CD4-positive, alpha-beta T cell treated with Interleukin-6 for 4 hours (primary cell): ENCODE data around the gene PI4K2B.
"Not testable (repeated sequence)": the region's sequence is repeated elsewhere in the genome, so short reads cannot be mapped to it uniquely, and the experiment has no call there.

Experiments
- DNase-seq: peaks from one replicate; pipeline ENCODE4 v3.0.0-alpha.2; 2020; ENCODE audit warnings: mixed read lengths

The PI4K2B gene

DNA sequence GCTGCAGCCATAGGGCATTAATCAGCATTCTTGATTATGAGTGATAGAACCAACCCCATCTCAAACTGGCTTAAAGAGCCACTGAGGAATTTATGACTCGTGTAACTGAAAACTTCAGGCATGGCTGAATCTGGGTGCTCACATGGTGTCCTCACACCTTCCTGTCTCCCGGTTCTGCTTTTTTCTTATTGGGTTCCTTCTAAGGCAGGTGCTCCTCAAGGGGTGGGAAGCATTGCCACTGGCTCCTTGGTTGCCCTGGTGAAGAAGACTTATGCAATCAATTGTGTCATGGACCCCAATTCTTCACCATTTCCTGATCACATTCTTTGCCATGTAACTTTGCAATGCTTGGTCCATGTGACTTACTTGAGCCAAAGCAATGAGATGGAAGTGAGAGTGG lies 74.5 kb downstream of the PI4K2B start:
- DNase-seq = no peak

DNA sequence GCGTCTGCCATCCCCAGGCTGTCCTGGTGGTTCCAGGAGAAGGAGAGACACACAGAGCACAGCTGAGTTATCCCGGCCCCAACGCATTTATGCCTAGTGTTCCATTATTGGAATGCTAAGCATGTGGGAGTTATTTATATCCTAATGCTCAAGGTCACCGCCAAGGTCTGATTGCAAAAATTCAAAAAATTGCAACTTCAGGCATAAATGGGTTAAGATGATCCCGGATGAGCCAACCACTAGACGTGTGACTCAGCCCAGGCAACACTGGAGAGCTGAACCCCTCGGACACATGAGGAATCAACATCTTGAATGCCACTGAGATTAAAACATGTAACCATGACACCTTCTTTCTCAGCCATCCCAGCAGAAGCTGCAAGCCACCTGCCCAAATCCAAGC lies 74.9 kb downstream of the PI4K2B start:
- no peak for DNase-seq

DNA sequence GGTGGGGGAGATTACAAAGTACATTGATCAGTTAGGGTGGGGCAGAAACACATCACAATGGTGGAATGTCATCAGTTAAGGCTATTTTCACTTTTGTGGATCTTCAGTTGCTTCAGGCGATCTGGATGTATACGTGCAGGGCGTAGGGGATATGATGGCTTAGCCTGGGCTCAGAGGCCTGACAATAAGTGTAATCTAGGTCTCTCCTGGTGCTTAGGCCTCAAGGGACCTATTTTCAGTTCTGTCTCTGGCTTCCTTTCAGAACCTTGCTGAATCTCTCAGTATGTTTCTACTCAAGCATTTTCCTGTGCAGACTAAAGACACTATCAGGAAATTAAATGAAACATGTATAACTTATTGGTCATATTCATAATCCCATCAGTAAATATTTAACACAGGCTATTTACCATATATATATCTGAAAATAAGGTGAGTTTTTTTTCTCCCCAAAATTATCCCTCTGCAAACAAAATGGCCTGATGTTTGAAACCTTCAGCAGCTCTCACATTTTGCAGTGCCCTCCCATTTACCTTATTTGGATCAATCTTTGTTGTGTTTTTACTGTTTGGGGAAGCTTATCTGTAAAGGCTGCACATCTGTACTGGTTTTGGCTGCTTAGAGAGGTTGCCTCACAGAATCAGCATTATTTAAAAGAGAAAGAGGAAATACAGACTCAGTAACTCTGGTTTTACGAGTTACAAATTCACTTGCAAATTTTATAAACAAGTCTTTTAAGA lies 76.4 kb downstream of the PI4K2B start:
- no peak for DNase-seq

DNA sequence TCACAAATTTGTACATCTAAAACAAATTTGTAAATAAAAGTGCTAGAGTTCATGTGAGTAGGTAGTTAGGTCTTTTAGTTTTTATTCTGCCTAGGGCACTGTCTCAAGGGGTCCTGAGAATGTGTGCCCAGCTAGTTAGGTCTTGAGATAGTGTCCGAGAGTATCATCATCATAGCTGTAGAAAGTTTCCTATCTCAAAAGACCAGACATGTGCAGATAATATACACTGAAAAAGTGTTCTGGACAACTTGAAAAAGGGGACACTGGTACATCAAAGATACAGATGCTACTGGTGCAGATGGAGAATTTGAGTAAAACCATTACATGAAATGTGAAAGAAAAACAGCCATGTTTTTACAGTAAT lies 77.0 kb downstream of the PI4K2B start:
- DNase-seq = no peak

DNA sequence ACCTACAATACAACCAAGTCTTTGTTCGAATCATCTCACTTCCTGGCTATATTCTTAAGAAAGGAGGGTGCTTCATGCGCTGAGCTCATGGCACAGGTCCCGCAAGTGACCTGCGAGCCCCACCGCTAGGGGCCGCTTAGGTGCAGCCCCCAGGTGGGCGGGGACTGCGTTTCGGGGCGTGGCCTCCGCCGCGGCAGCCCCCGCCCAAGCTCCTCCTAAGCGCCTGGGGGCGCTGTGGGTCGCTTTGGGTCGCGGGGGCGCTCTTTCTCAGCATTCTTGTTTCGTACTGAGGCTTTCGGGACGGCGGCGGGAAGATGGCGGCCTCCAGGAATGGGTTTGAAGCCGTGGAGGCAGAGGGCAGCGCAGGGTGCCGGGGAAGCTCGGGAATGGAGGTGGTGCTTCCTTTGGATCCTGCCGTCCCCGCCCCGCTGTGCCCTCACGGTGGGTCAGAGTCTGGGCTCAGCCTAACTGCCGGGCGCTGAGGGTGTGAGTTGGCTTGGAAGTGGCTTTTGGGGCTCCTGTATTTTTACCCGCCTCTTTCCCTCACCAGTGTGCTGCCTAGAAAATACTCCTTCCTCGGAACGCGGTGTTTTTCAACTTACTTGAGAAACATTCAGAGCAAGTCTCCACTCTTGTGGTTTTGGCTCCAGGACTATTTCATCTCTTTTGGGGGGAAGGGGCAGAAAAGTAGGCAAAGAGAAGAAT lies 78.8 kb downstream of the PI4K2B start, which contains the start of gene ZCCHC4:
Gene ZCCHC4, plus strand, starts transcription at position 279 of the 705 bp plus-strand sequence. Its CDS starts 36 bp downstream, at position 315.
- peak; percentile 87 for DNase-seq

DNA sequence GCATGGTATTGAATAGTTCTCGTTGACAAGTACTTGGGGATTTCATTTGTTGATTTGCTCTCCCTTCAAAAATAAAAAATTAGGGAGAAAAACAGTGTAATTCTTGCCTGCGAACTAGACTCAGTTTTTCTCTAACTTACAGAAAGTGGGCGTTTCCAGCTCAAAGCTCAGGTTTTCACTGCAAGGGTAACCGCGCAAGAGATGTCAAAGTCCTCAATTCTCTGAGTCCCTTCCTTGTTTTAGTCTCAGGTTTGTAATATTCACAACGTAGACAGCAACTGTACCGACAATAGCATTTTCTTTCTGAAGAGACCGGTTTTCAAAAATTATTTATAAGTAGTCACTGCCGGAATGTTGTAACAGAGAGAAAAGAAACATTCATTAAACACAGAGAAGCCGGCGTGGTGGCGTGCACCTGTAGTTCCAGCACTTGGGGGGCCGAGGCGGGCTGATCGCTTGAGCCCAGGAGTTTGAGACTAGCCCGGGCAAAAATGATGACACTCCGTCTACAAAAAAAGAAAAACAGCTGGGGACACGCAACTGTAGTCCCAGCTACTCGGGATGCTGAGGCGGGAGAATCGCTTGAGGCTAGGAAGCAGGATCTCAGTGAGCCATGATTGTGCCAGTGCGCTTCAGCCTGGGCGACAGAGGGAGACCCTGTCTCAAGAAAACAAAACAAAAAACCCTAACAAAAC lies 79.5 kb downstream of the PI4K2B start:
- DNase-seq = peak; percentile 4

DNA sequence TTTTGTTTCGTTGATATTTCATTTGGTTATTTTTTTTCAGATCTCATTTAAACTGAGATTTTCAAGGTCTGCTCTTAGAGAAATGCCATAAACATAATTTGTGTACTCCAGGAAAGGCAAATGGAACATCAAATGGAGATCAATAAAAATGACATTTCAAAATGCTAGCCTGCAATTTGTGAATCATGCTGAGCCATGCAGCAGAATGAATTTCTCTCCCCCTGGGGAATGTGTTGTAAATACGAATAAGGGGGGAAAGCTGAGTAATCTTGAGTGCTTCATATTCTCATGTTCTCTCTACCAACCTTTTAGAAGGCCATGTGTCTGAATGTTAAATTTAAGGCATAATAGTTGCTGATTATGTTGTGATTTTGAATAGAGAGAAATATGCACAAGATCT lies 86.5 kb downstream of the PI4K2B start:
- DNase-seq = no peak

DNA sequence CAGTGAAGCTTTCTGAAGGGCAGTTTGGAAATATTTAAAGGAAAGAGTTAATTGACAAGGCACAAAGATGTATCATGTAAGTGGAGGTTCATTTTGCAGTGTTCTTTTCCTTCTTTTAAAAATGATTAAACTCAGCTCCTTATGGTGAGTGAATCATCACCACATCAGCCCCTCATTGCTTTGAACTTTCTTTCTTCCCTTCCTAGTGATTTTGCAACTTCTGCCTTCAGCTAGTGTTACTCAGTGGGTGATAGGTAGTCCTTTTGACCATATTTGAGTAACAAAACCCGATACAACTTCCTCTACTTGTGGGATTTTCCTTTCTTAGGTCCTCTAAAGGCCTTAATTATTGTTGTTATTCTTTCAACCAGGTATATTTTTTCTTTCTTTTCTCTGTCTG lies 86.9 kb downstream of the PI4K2B start:
- no peak for DNase-seq

DNA sequence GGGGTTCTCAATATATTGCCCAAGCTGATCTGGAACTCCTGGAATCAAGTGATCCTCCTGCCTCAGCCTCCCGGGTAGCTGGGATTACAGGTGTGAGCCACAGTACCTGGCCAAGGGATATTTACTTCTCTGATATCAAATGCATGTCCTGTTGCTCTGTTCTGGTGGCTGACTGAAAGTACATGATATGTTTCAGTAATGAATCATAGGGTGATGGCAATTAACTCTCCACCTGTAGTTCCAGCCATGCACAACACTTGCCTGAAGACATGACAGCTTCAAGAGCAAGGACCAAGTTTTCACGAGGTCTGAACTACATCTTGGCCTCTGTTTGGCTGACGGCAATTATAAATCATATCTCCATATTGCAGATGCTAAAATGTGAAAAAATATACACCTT lies 87.9 kb downstream of the PI4K2B start:
- no peak for DNase-seq

DNA sequence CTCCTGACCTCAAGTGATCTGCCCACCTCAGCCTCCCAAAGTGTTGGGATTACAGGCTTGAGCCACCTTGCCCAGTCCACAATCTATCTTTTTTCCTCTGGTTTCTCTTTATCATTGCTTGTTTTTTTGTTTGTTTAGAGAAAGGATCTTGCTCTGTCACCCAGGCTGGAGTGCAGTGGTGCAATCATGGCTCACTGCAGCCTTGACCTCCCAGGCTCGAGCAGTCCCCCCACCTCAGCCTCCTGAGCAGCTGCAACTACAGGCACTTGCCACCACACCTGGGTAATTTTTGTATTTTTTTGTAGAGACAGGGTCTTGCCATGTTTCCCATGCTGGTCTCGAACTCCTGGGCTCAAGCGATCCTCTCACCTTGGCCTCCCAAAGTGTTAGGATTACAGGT lies 94.6 kb downstream of the PI4K2B start:
- not testable (repeated sequence) for DNase-seq
